ENCODE measurements around the gene HYCC1.

- no peak for TF ChIP-seq CTCF (IDR thresholded peaks at IDR 0.05; ENCODE audit: low read length)
- no peak for TF ChIP-seq EZH2 (IDR thresholded peaks at IDR 0.05; ENCODE audit: borderline replicate concordance, low read length)
These were observed 47.4 kb upstream of the HYCC1 start for GRCh38 chr7:23061327-23061726.
